ENCODE results near the gene DRC1.
A peak's percentile ranks its signal among the peaks of the same experiment; 100 is the strongest.

DRC1 gene

GRCh38 chr2:26457695-26458364 lies 56.1 kb downstream of the DRC1 start:
- TF ChIP-seq, protein P1, sequence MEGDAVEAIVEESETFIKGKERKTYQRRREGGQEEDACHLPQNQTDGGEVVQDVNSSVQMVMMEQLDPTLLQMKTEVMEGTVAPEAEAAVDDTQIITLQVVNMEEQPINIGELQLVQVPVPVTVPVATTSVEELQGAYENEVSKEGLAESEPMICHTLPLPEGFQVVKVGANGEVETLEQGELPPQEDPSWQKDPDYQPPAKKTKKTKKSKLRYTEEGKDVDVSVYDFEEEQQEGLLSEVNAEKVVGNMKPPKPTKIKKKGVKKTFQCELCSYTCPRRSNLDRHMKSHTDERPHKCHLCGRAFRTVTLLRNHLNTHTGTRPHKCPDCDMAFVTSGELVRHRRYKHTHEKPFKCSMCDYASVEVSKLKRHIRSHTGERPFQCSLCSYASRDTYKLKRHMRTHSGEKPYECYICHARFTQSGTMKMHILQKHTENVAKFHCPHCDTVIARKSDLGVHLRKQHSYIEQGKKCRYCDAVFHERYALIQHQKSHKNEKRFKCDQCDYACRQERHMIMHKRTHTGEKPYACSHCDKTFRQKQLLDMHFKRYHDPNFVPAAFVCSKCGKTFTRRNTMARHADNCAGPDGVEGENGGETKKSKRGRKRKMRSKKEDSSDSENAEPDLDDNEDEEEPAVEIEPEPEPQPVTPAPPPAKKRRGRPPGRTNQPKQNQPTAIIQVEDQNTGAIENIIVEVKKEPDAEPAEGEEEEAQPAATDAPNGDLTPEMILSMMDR (IDR thresholded peaks at IDR 0.05): no peak

- TF ChIP-seq, protein P1 (IDR thresholded peaks at IDR 0.05): no peak
Observed at GRCh38 chr2:26458365-26459042, 56.8 kb downstream of the DRC1 start.

DNA sequence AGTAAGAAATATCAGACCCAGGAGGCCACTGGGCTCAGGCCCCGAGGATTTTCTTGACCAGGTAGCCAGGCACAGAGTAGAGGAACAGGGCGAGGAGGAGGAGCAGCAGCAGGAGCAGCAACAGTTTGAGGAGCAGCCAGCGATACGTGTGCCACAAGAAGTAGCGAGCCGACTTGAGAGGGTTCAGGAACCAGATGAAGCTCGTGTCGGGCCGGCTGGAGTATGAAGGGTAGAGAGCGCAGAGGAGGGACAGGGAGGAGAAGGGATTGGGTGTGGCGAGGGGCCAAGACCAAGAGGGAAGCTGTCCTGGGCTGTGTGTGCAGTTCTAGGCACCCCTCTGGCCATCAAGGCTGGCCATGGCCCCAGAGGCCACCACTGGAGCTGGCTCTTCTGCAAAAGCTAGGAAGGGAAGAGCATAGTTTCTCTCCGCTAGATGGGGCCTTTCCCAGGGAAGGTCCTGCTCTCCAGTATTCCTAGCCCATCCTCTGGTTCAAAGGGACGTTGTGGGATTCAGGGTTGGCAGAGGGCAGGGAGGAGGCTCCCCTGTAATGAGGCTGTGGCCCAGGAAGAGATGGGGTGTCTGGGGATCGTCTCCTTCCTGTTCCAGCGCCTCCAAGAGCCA lies 58.4 kb downstream of the DRC1 start:
- TF ChIP-seq, protein P1 (IDR thresholded peaks at IDR 0.05): no peak

DNA sequence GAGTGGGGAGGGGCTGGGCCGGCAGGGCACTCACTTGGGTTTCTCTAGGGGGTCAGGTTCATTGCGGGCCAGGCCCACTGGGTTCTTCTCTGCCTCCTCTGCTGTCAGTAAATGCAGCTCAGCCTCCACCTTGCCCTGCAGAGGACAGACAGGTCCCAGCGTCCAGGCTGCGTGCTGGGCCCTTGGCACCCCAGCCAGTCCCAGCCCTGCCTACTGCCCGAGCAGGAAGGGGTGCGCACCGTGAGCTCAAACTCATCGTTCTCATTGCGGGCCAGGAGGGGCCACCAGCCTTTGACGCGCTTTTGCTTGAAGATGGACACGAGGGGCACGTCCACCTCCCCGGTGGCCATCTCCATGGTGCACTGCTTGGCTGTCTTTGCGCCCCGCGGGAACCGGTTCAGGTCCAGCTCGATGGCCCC lies 58.9 kb downstream of the DRC1 start:
- TF ChIP-seq, protein P1 (IDR thresholded peaks at IDR 0.05): no peak

- TF ChIP-seq, protein P1 (IDR thresholded peaks at IDR 0.05): no peak
Observed at GRCh38 chr2:26461601-26462023, 59.9 kb downstream of the DRC1 start.

- TF ChIP-seq, protein P1 (IDR thresholded peaks at IDR 0.05): no peak
Observed at GRCh38 chr2:26462100-26462499, 60.4 kb downstream of the DRC1 start.

GRCh38 chr2:26462511-26463243 lies 61.0 kb downstream of the DRC1 start:
- TF ChIP-seq, protein P1 (IDR thresholded peaks at IDR 0.05): peak; percentile 63

All from LNCAP (cell line).